GM10266 (cell line): Measurements from ENCODE around the gene FAU.
A peak's percentile ranks its signal among the peaks of the same experiment; 100 is the strongest.

ENCODE experiments used
- DNase-seq: peaks from one replicate; pipeline ENCODE4 v3.0.0; 2012; ENCODE audit errors: extremely low spot score
- CTCF ChIP-seq: IDR thresholded peaks from 2 replicates; pipeline ENCODE4 v1.5.1; 2012; ENCODE audit warnings: mild to moderate bottlenecking, low read depth; ENCODE audit not compliant: control insufficient read depth, insufficient read depth; ENCODE audit errors: missing control alignments

Gene FAU

DNA sequence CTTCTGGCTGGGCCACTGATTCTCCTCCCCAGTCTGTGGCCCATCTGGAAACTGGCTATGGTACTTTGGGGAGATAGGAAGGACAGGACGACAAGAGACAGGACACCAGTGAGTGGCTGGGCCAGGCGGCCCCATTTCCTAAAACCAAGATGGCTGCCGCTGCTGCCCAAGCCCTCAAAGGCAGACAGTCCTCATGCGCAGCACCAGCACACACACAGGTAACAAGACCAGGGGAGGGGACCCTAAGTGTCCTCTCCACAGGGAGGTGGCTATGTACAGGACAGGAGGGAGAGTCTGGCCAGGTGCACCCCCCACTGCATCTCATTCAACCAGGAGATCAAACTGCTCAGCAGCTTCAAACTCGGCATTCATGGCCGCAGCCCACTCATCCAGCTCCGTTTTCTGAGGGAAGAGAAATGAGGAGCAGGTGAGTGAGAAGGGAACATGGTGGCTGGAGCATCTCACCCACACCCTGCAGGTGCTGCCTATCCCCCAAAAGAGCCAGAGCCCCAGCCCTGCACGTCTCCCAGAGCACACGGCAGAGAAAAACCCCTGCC is 43.1 kb downstream of the FAU start:
- no peak for TF ChIP-seq CTCF
- no peak for DNase-seq

DNA sequence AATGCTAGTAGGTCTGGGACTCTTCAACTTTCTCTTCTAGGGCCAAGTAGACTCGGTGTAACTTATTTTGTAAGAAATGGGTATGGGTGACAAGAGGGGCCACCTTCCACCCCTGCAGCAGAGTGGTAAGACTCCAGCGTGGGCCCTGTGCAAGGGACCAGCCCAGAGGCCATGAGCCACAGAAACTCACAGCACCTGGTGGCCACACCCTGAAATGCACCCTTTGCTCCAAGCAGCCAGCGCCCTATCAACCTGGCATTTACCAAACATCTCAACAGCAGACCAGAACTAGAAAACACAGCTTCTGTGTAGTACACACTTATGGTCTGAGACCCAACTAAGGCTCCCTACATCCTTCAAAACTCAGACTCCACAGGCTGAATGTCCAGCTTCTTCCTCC is 43.8 kb downstream of the FAU start:
- peak; percentile 63 for DNase-seq
- peak; percentile 64 for TF ChIP-seq CTCF

GRCh38 chr11:65077451-65077850 is 44.5 kb downstream of the FAU start:
- TF ChIP-seq CTCF: no peak
- DNase-seq: no peak

DNA sequence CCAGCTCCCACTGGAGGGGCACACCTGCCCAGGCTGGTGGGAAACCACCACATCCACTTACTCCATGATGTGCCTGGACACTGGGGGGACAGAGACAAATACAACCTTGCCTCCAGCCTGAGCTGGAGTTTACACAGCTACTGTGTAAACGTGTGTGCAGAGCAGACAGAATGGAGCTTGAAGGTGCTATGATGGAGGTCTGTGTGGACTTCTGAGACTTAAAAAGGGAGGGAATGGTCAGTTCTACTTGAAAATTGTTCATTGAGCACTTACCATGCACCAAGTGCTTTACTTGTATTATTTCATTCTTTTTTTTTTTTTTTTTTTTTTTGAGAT is 49.3 kb downstream of the FAU start:
- DNase-seq: no peak
- TF ChIP-seq CTCF: no peak

DNA sequence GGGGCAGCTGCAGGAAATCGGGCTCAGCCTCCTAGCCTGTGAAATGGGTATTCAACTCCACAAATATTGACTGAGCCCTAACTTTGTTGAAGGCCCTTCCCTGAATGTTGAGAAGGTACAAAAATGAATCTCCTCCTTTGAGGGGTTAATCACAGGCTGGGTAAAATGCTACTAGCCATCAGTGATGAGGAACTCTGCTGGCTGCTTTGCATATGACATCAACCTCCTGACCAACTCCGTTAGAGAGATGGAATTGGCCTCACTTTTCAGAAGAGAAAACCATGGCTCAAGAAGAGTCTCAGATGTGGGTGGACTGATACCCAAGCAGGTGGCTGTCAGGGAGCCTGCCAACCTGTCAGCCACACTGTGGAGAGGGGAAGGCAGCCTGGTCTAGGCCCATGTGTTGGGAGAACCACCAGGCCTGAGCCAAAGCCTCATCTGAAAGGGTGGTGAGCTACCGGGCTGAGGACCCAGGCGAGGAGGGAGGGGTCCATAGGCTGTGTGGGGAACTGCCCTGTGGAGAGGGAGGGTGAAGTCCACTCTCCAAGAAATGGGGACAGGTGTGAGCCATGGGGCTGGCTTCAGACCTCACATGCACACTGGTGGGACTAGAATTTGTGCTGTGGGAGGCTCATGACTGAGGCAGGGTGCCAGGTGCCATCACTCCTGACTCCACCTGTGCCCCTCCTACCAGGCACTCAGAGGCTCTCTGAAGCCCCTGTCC is 49.9 kb downstream of the FAU start:
- DNase-seq: peak; percentile 52

More for the DNA sequence above, 49.9 kb downstream of the FAU start:
- TF ChIP-seq CTCF: no peak
